NOMO-1 treated with DMSO at 0.1 percent for 48 hours (cell line): Measurements from ENCODE around the gene SPARC.

Experiments
- DNase-seq: peaks from one replicate; lab custom pipeline; 2025; ENCODE audit not compliant: unreplicated experiment; lab: John Stamatoyannopoulos, UW

SPARC gene

GRCh38 chr5:151679421-151680155 is 7.1 kb downstream of the SPARC start:
- DNase-seq: no peak

GRCh38 chr5:151678713-151679112 is 8.0 kb downstream of the SPARC start:
- DNase-seq: no peak

GRCh38 chr5:151677776-151678545 is 8.8 kb downstream of the SPARC start:
- no peak for DNase-seq

- DNase-seq: no peak
Measured at GRCh38 chr5:151676719-151677118, 10.0 kb downstream of the SPARC start.

GRCh38 chr5:151676314-151676712 is 10.4 kb downstream of the SPARC start:
- DNase-seq: no peak

- no peak for DNase-seq
Measured at GRCh38 chr5:151675611-151676313, 11.0 kb downstream of the SPARC start.

- DNase-seq: no peak
Measured at GRCh38 chr5:151674626-151675610, 11.8 kb downstream of the SPARC start.

- DNase-seq: no peak
Measured at GRCh38 chr5:151673421-151673820, 13.3 kb downstream of the SPARC start.

GRCh38 chr5:151672516-151672915 is 14.2 kb downstream of the SPARC start:
- no peak for DNase-seq

- no peak for DNase-seq
Measured at GRCh38 chr5:151671950-151672349, 14.8 kb downstream of the SPARC start.

- no peak for DNase-seq
Measured at GRCh38 chr5:151670953-151671636, 15.6 kb downstream of the SPARC start.

GRCh38 chr5:151670083-151670686 is 16.5 kb downstream of the SPARC start:
- no peak for DNase-seq

GRCh38 chr5:151667083-151667482 is 19.6 kb downstream of the SPARC start:
- DNase-seq: no peak

GRCh38 chr5:151665613-151666012 is 21.1 kb downstream of the SPARC start:
- DNase-seq: no peak

GRCh38 chr5:151664694-151665585 is 21.8 kb downstream of the SPARC start:
- no peak for DNase-seq

GRCh38 chr5:151663617-151664293 is 23.0 kb downstream of the SPARC start:
- DNase-seq: peak; percentile 74

GRCh38 chr5:151662805-151663204 is 23.9 kb downstream of the SPARC start:
- no peak for DNase-seq
